Measurements from ENCODE around the gene COX4I1. TPM values are rescaled to one million over a fixed set of nuclear protein-coding genes. Genes with fewer than 3 reads are reported as not detected.

Gene COX4I1
- total RNA-seq, 1 donor from 2014 or later, result 344 TPM

GRCh38 chr16:85829171-85829719, 29.8 kb downstream of the COX4I1 start:
- H3K27ac Mint-ChIP-seq (ENCODE audit: unreplicated experiment), result no peak overlapping the region
- no peaks in the 10 kb centered on the region for H3K4me1 Mint-ChIP-seq (ENCODE audit: low read depth)
- no peak for TF ChIP-seq CTCF (IDR thresholded peaks at IDR 0.05)
- no peaks in the 10 kb centered on the region for H3K9me3 Mint-ChIP-seq (ENCODE audit: low read depth)
- H3K4me3 Mint-ChIP-seq (ENCODE audit: unreplicated experiment), result no peak overlapping the region
- H3K27me3 Mint-ChIP-seq (ENCODE audit: low read depth), result peaks cover 40% of the 10 kb centered on the region
- peaks cover 4% of the 10 kb centered on the region for H3K36me3 Mint-ChIP-seq (ENCODE audit: low read depth)
- peak; percentile 65 for DNase-seq (ENCODE audit: low spot score)

- Mint-ChIP-seq H3K9me3 (ENCODE audit: low read depth) (no peaks in the 10 kb centered on the region), H3K36me3 (ENCODE audit: low read depth) (peaks cover 4% of the 10 kb centered on the region), H3K4me3 (ENCODE audit: unreplicated experiment) (no peak overlapping the region), H3K27ac (ENCODE audit: unreplicated experiment) (no peak overlapping the region), H3K27me3 (ENCODE audit: low read depth) (peaks cover 41% of the 10 kb centered on the region), H3K4me1 (ENCODE audit: low read depth) (no peaks in the 10 kb centered on the region)
- TF ChIP-seq CTCF (IDR thresholded peaks at IDR 0.05), result no peak
- peak; percentile 61 for DNase-seq (ENCODE audit: low spot score)
These were observed 30.4 kb downstream of the COX4I1 start for GRCh38 chr16:85829751-85830445.

- Mint-ChIP-seq H3K4me1 (ENCODE audit: low read depth) (no peaks in the 10 kb centered on the region), H3K27me3 (ENCODE audit: low read depth) (peaks cover 46% of the 10 kb centered on the region), H3K4me3 (ENCODE audit: unreplicated experiment) (no peak overlapping the region), H3K27ac (ENCODE audit: unreplicated experiment) (no peak overlapping the region), H3K36me3 (ENCODE audit: low read depth) (peaks cover 4% of the 10 kb centered on the region), H3K9me3 (ENCODE audit: low read depth) (no peaks in the 10 kb centered on the region)
- no peak for TF ChIP-seq CTCF (IDR thresholded peaks at IDR 0.05)
- no peak for DNase-seq (ENCODE audit: low spot score)
These were observed 31.3 kb downstream of the COX4I1 start for GRCh38 chr16:85830821-85831220.

- no peak overlapping the region for H3K4me3 Mint-ChIP-seq (ENCODE audit: unreplicated experiment)
- peaks cover 4% of the 10 kb centered on the region for H3K36me3 Mint-ChIP-seq (ENCODE audit: low read depth)
- no peak for TF ChIP-seq CTCF (IDR thresholded peaks at IDR 0.05)
- no peaks in the 10 kb centered on the region for H3K4me1 Mint-ChIP-seq (ENCODE audit: low read depth)
- H3K9me3 Mint-ChIP-seq (ENCODE audit: low read depth), result no peaks in the 10 kb centered on the region
- peaks cover 45% of the 10 kb centered on the region for H3K27me3 Mint-ChIP-seq (ENCODE audit: low read depth)
- DNase-seq (ENCODE audit: low spot score), result peak; percentile 47
- H3K27ac Mint-ChIP-seq (ENCODE audit: unreplicated experiment), result no peak overlapping the region
These were observed 33.2 kb downstream of the COX4I1 start for GRCh38 chr16:85832570-85833218.

- Mint-ChIP-seq H3K4me3 (ENCODE audit: unreplicated experiment) (no peak overlapping the region), H3K27ac (ENCODE audit: unreplicated experiment) (no peak overlapping the region), H3K4me1 (ENCODE audit: low read depth) (no peaks in the 10 kb centered on the region), H3K27me3 (ENCODE audit: low read depth) (peaks cover 45% of the 10 kb centered on the region), H3K36me3 (ENCODE audit: low read depth) (peaks cover 4% of the 10 kb centered on the region), H3K9me3 (ENCODE audit: low read depth) (no peaks in the 10 kb centered on the region)
- no peak for TF ChIP-seq CTCF (IDR thresholded peaks at IDR 0.05)
- DNase-seq (ENCODE audit: low spot score), result peak; percentile 75
These were observed 33.9 kb downstream of the COX4I1 start for GRCh38 chr16:85833219-85833920.
